ENCODE results near the gene MTCL1.

The MTCL1 gene

DNA sequence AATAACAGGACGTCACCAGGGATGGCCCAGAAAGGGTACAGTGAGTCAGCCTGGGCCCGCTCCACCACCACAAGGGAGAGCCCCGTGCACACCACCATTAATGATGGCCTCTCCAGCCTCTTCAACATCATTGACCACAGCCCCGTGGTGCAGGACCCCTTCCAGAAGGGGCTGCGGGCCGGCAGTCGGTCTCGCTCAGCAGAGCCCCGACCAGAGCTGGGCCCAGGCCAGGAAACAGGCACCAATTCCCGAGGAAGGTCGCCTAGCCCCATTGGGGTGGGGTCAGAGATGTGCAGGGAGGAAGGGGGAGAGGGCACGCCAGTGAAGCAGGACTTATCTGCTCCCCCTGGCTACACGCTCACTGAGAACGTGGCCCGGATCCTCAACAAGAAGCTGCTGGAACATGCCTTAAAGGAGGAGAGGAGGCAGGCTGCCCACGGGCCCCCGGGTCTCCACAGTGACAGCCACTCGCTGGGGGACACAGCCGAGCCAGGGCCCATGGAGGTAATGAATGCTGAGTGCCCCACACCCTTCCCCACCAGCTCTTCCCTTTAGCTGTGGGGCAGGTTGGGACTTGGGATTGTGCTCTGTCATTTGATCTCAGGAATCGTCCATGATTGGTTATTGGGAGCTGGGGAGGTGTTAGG lies 120.5 kb downstream of the MTCL1 start:
- H3K4me3 ChIP-seq (ENCODE audit: low read depth, low read length): no peak overlapping the region
- TF ChIP-seq, protein P1, sequence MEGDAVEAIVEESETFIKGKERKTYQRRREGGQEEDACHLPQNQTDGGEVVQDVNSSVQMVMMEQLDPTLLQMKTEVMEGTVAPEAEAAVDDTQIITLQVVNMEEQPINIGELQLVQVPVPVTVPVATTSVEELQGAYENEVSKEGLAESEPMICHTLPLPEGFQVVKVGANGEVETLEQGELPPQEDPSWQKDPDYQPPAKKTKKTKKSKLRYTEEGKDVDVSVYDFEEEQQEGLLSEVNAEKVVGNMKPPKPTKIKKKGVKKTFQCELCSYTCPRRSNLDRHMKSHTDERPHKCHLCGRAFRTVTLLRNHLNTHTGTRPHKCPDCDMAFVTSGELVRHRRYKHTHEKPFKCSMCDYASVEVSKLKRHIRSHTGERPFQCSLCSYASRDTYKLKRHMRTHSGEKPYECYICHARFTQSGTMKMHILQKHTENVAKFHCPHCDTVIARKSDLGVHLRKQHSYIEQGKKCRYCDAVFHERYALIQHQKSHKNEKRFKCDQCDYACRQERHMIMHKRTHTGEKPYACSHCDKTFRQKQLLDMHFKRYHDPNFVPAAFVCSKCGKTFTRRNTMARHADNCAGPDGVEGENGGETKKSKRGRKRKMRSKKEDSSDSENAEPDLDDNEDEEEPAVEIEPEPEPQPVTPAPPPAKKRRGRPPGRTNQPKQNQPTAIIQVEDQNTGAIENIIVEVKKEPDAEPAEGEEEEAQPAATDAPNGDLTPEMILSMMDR (IDR thresholded peaks at IDR 0.05; ENCODE audit: low read depth, low read length, missing control alignments): no peak
- DNase-seq (ENCODE audit: low read depth): no peak

DNA sequence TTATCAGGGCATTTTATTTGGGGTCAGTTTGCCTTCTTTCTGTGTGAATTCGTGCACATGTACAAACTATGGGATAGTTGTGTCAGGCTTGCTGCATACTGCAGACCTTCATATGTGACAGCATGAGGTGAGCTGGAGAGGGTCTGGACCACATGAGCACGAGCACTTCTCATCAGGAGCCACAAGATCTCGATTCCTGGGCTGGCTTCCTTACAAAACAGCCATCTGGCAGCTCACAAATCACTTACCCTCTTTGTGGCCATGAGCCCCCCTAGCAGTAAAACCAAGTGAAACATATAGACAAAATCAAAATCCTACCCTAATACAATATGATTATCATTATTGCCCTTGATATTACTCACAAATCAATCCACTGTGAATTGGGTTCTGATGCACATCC lies 121.2 kb downstream of the MTCL1 start:
- no peak for DNase-seq (ENCODE audit: low read depth)
- TF ChIP-seq, protein P1 (IDR thresholded peaks at IDR 0.05; ENCODE audit: low read depth, low read length, missing control alignments): no peak
- H3K4me3 ChIP-seq (ENCODE audit: low read depth, low read length): no peak overlapping the region

- H3K4me3 ChIP-seq (ENCODE audit: low read depth, low read length): no peak overlapping the region
- DNase-seq (ENCODE audit: low read depth): no peak
- TF ChIP-seq, protein P1 (IDR thresholded peaks at IDR 0.05; ENCODE audit: low read depth, low read length, missing control alignments): no peak
Observed at GRCh38 chr18:8826971-8827370, 121.6 kb downstream of the MTCL1 start.

DNA sequence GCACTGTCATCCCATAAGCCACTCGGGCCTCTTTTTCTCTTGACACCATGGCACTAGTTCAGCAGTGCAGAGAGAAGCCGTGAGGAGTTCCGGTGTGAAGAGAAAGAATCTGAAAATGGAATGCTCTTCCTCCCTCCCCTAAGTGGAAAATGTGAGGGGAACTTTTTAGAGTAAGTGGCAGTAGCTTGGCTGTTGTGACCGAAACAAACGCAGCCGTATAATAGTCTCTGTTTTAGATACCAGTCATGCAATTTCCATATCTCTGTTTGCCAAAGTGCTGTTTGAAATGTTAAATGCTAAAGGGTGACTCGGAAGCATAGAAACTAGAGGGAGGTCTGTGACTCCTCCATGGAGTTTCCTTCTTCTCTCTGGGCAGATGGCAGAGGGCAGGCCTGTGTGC lies 122.9 kb downstream of the MTCL1 start:
- H3K4me3 ChIP-seq (ENCODE audit: low read depth, low read length): no peak overlapping the region
- TF ChIP-seq, protein P1 (IDR thresholded peaks at IDR 0.05; ENCODE audit: low read depth, low read length, missing control alignments): no peak
- no peak for DNase-seq (ENCODE audit: low read depth)

DNA sequence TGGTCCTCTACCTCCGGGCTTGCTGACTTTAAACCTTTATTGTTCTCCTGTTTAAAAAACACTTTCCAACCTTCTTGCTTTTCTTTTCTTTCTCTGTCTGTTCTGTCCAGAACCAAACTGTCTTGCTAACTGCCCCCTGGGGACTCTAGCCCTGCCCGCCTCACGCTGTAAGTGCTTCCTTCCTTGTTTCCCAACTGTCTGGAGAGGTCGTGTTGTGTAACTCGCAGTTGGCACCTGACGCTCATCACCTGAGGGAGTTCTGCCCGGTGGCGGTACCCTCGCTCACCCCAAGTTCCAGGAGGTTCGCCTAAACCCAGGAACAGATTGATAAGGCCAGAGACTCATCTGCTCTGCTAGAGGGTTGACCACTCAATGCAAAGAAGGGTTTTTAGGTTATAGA lies 123.4 kb downstream of the MTCL1 start:
- no peak for DNase-seq (ENCODE audit: low read depth)
- TF ChIP-seq, protein P1 (IDR thresholded peaks at IDR 0.05; ENCODE audit: low read depth, low read length, missing control alignments): no peak
- no peak overlapping the region for H3K4me3 ChIP-seq (ENCODE audit: low read depth, low read length)

DNA sequence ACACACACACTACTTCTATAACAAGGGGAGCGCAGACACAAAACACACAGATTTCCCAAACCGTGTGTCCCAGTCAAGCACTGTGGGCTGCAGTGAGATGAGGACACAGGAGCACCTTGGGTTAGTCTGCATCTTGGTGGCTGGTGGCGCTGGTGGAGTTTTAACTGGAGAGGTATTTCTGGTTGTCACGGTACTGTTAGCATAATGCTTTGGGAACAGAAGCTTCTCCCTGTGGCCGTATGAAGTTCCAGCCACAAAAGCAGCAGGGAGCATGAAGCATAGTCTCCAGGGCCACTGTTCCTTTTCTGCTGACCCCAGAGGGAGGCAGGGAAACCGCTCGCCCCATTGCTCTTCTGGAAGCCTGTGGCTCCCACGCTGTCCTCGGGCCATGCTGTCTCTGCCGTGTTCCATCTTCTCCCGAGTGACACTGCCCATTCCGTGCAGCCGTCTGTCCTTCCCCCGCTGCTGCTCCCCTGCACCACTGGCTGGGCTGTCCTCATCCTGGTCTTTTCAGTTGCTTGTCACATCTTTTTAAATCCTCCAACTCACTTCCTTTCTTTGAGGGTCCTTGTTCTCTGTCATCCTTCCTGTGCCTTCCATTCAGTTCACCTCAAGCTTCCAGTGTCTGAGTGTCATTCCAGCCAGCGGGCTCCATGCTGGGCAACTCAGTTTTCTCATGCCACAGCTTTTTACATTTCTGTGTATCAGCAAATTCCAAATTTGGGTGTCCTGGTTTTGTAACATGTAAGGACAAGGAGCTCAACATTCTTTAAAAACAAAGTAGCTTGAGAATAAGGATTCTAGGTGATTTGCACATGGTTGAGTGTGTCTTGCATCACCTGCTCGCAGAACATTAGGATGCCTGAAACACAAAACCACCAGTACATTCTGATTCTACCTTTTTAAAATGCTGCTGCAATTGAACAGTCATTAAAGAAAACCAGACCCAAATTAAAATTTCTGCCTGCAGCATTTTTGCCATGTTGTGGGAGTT lies 125.0 kb downstream of the MTCL1 start:
- no peak overlapping the region for H3K4me3 ChIP-seq (ENCODE audit: low read depth, low read length)
- DNase-seq (ENCODE audit: low read depth): no peak
- TF ChIP-seq, protein P1 (IDR thresholded peaks at IDR 0.05; ENCODE audit: low read depth, low read length, missing control alignments): no peak
